ENCODE measurements around the gene HAVCR2. TPM values are rescaled to one million over a fixed set of nuclear protein-coding genes. Genes with fewer than 3 reads are reported as not detected.
A peak's percentile ranks its signal among the peaks of the same experiment; 100 is the strongest.

HAVCR2 gene
- total and polyA plus RNA-seq, 9 of the 15 experiments (the other 6 are each of a cell fraction or from before 2014, with no cell fraction given), result 0.04 to 0.11 (median 0.06) TPM; not detected in 5

- TF ChIP-seq, protein P1, sequence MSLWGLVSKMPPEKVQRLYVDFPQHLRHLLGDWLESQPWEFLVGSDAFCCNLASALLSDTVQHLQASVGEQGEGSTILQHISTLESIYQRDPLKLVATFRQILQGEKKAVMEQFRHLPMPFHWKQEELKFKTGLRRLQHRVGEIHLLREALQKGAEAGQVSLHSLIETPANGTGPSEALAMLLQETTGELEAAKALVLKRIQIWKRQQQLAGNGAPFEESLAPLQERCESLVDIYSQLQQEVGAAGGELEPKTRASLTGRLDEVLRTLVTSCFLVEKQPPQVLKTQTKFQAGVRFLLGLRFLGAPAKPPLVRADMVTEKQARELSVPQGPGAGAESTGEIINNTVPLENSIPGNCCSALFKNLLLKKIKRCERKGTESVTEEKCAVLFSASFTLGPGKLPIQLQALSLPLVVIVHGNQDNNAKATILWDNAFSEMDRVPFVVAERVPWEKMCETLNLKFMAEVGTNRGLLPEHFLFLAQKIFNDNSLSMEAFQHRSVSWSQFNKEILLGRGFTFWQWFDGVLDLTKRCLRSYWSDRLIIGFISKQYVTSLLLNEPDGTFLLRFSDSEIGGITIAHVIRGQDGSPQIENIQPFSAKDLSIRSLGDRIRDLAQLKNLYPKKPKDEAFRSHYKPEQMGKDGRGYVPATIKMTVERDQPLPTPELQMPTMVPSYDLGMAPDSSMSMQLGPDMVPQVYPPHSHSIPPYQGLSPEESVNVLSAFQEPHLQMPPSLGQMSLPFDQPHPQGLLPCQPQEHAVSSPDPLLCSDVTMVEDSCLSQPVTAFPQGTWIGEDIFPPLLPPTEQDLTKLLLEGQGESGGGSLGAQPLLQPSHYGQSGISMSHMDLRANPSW (CRISPR knock-in tag; IDR thresholded peaks at IDR 0.05), result no peak
- no peak for TF ChIP-seq HOXB6 (CRISPR knock-in tag; IDR thresholded peaks at IDR 0.05; ENCODE audit: borderline replicate concordance)
- no peak for TF ChIP-seq EGR1 (conservative IDR thresholded peaks at IDR 0.05)
- TF ChIP-seq, protein P2, sequence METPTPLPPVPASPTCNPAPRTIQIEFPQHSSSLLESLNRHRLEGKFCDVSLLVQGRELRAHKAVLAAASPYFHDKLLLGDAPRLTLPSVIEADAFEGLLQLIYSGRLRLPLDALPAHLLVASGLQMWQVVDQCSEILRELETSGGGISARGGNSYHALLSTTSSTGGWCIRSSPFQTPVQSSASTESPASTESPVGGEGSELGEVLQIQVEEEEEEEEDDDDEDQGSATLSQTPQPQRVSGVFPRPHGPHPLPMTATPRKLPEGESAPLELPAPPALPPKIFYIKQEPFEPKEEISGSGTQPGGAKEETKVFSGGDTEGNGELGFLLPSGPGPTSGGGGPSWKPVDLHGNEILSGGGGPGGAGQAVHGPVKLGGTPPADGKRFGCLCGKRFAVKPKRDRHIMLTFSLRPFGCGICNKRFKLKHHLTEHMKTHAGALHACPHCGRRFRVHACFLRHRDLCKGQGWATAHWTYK (CRISPR knock-in tag; IDR thresholded peaks at IDR 0.05), result no peak
- no peak for TF ChIP-seq MYBL2 (IDR thresholded peaks at IDR 0.05; ENCODE audit: low read depth)
- TF ChIP-seq MYBL2 (CRISPR knock-in tag; IDR thresholded peaks at IDR 0.05; ENCODE audit: borderline replicate concordance), result no peak
- peak; percentile 75 to 89 (median 83) for TF ChIP-seq CTCF (IDR thresholded peaks at IDR 0.05 in 2 of 3, conservative IDR thresholded peaks at IDR 0.05 in 1 of 3; ENCODE audit: insufficient read depth in 2 of 3, low read depth in 1 of 3, low read length in 3 of 3)
- no peak for TF ChIP-seq ZBED1 (IDR thresholded peaks at IDR 0.05)
- TF ChIP-seq, protein P3, sequence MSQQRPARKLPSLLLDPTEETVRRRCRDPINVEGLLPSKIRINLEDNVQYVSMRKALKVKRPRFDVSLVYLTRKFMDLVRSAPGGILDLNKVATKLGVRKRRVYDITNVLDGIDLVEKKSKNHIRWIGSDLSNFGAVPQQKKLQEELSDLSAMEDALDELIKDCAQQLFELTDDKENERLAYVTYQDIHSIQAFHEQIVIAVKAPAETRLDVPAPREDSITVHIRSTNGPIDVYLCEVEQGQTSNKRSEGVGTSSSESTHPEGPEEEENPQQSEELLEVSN (IDR thresholded peaks at IDR 0.05; ENCODE audit: borderline replicate concordance in 1 of 2, extremely low read depth in 1 of 2, insufficient read depth in 1 of 2, insufficient read length in 1 of 2, low read depth in 1 of 2, low read length in 1 of 2, poor library complexity in 1 of 2, severe bottlenecking in 1 of 2), result peak in 1 of 2 experiments; percentile 28
- no peak for TF ChIP-seq STAT5A (IDR thresholded peaks at IDR 0.05; ENCODE audit: borderline replicate concordance, low read length)
- no peak for TF ChIP-seq HEY1 (CRISPR knock-in tag; IDR thresholded peaks at IDR 0.05; ENCODE audit: borderline replicate concordance)
- TF ChIP-seq PATZ1 (CRISPR knock-in tag; IDR thresholded peaks at IDR 0.05; ENCODE audit: borderline replicate concordance), result no peak
- no peak for TF ChIP-seq POLR2B (IDR thresholded peaks at IDR 0.05; ENCODE audit: low read depth, partially characterized antibody)
These were observed 40.1 kb upstream of the HAVCR2 start (continued) for GRCh38 chr5:157148734-157149615.

Data from K562 (cell line).